ENCODE data around the gene SNUPN.

GRCh38 chr15:75596703-75597345 lies 28.7 kb downstream of the SNUPN start:
- TF ChIP-seq CTCF (conservative IDR thresholded peaks at IDR 0.05; ENCODE audit: low read depth, low read length) (no peak), EZH2 (IDR thresholded peaks at IDR 0.05; ENCODE audit: borderline replicate concordance, low read depth, low read length, poor library complexity, severe bottlenecking) (no peak)

Data from A673 (cell line).